ENCODE measurements around the gene PAQR4.

GRCh38 chr16:2966808-2967191, 2.3 kb upstream of the PAQR4 start:
- TF ChIP-seq, protein P1, sequence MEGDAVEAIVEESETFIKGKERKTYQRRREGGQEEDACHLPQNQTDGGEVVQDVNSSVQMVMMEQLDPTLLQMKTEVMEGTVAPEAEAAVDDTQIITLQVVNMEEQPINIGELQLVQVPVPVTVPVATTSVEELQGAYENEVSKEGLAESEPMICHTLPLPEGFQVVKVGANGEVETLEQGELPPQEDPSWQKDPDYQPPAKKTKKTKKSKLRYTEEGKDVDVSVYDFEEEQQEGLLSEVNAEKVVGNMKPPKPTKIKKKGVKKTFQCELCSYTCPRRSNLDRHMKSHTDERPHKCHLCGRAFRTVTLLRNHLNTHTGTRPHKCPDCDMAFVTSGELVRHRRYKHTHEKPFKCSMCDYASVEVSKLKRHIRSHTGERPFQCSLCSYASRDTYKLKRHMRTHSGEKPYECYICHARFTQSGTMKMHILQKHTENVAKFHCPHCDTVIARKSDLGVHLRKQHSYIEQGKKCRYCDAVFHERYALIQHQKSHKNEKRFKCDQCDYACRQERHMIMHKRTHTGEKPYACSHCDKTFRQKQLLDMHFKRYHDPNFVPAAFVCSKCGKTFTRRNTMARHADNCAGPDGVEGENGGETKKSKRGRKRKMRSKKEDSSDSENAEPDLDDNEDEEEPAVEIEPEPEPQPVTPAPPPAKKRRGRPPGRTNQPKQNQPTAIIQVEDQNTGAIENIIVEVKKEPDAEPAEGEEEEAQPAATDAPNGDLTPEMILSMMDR (conservative IDR thresholded peaks at IDR 0.05 in 1 of 2, IDR thresholded peaks at IDR 0.05 in 1 of 2; ENCODE audit: extremely low read depth in 1 of 2, insufficient read depth in 1 of 2, low read depth in 1 of 2, low read length in 2 of 2): no peak
- no peak for TF ChIP-seq EZH2 (IDR thresholded peaks at IDR 0.05; ENCODE audit: borderline replicate concordance, low read length)
